Fibroblast of skin of scalp (primary cell): ENCODE data around the gene C5orf58.
A peak's percentile ranks its signal among the peaks of the same experiment; 100 is the strongest.
"Not testable (repeated sequence)": the region's sequence is repeated elsewhere in the genome, so short reads cannot be mapped to it uniquely, and the experiment has no call there.

Experiments
- DNase-seq: peaks from one replicate; pipeline ENCODE4 v3.0.0-alpha.2; 2013

C5orf58 gene

GRCh38 chr5:170223906-170224305 is 8.9 kb upstream of the C5orf58 start:
- DNase-seq, result no peak

- peak; percentile 62 for DNase-seq
Measured at GRCh38 chr5:170225326-170226128, 7.3 kb upstream of the C5orf58 start.

- no peak for DNase-seq
Measured at GRCh38 chr5:170226129-170226615, 6.6 kb upstream of the C5orf58 start.

- no peak for DNase-seq
Measured at GRCh38 chr5:170226661-170227060, 6.1 kb upstream of the C5orf58 start.

- no peak for DNase-seq
Measured at GRCh38 chr5:170228762-170229435, 3.9 kb upstream of the C5orf58 start.

- DNase-seq, result no peak
Measured at GRCh38 chr5:170233358-170233892, 640 bp downstream of the C5orf58 start.

GRCh38 chr5:170235876-170236864 is 3.4 kb downstream of the C5orf58 start:
- no peak for DNase-seq

- no peak for DNase-seq
Measured at GRCh38 chr5:170238456-170239196, 5.8 kb downstream of the C5orf58 start.

- DNase-seq, result not testable (repeated sequence)
Measured at GRCh38 chr5:170245436-170245835, 12.7 kb downstream of the C5orf58 start.

GRCh38 chr5:170246126-170246870 is 13.5 kb downstream of the C5orf58 start:
- DNase-seq, result no peak

GRCh38 chr5:170247363-170247762 is 14.6 kb downstream of the C5orf58 start:
- no peak for DNase-seq

- no peak for DNase-seq
Measured at GRCh38 chr5:170248172-170248930, 15.6 kb downstream of the C5orf58 start.

- DNase-seq, result not testable (repeated sequence)
Measured at GRCh38 chr5:170248931-170249227, 16.1 kb downstream of the C5orf58 start.

- DNase-seq, result no peak
Measured at GRCh38 chr5:170249355-170249754, 16.6 kb downstream of the C5orf58 start.

- DNase-seq, result no peak
Measured at GRCh38 chr5:170250810-170251317, 18.1 kb downstream of the C5orf58 start.

GRCh38 chr5:170251462-170251861 is 18.7 kb downstream of the C5orf58 start:
- DNase-seq, result no peak

- DNase-seq, result no peak
Measured at GRCh38 chr5:170252109-170252508, 19.3 kb downstream of the C5orf58 start.

GRCh38 chr5:170252720-170253350 is 20.1 kb downstream of the C5orf58 start:
- DNase-seq, result peak; percentile 4

- no peak for DNase-seq
Measured at GRCh38 chr5:170254056-170254455, 21.3 kb downstream of the C5orf58 start.

- no peak for DNase-seq
Measured at GRCh38 chr5:170256571-170256970, 23.8 kb downstream of the C5orf58 start.
